Brain microvascular endothelial cell (primary cell): ENCODE measurements around the gene PDCD4.

Experiments used
- DNase-seq: peaks from one replicate; pipeline ENCODE4 v3.0.0-alpha.2; 2020
- H3K27ac ChIP-seq: fragments of 250-450 bp; sonication (Bioruptor Pico); 2 replicates; pipeline ENCODE4 v1.5.1; 2020; ENCODE audit warnings: mild to moderate bottlenecking, moderate library complexity
- H3K27me3 ChIP-seq: fragments of 250-450 bp; sonication (Bioruptor Pico); replicated peaks from 2 replicates; pipeline ENCODE4 v1.5.1; 2020; ENCODE audit warnings: mild to moderate bottlenecking
- H3K36me3 ChIP-seq: fragments of 250-450 bp; sonication (Bioruptor Pico); replicated peaks from 2 replicates; pipeline ENCODE4 v1.5.1; 2020; ENCODE audit warnings: mild to moderate bottlenecking
- H3K4me3 ChIP-seq: 2 replicates; pipeline ENCODE4 v1.5.1; 2011; ENCODE audit warnings: low read depth, mild to moderate bottlenecking, control low read depth, low read length, moderate library complexity
- CTCF ChIP-seq: IDR thresholded peaks from 2 replicates; pipeline ENCODE4 v1.5.1; 2011; ENCODE audit warnings: low read depth, mild to moderate bottlenecking, moderate library complexity, low read length, control low read depth, inconsistent platforms; ENCODE audit errors: missing control alignments
- in situ Hi-C: cut with HindIII; loops from 2 replicates; pipeline ENCODE4 v1.10.0; 2017; ENCODE audit warnings: low sequenced_read_pairs, low pct_ligation_motif_present

Gene PDCD4

GRCh38 chr10:110871298-110872084 lies at the start of gene PDCD4:
Gene PDCD4 (plus strand): TSS chr10:110871928. CDS start chr10:110876028, 4,100 bp downstream.
- TF ChIP-seq CTCF, result no peak
- Histone ChIP-seq H3K27me3 (no peaks in the 10 kb centered on the region), H3K27ac (peak within 1 kb of the TSS; percentile 87), H3K4me3 (peak within 1 kb of the TSS; percentile 76), H3K36me3 (no peaks in the 10 kb centered on the region)
- DNase-seq, result peak; percentile 98
- in situ Hi-C loops, result no loop called here

GRCh38 chr10:110822035-110822711 lies 49.6 kb upstream of the PDCD4 start:
- in situ Hi-C loops, result no loop called here
- TF ChIP-seq CTCF, result no peak
- H3K27ac ChIP-seq, result no peak overlapping the region
- no peaks in the 10 kb centered on the region for H3K27me3 ChIP-seq
- H3K4me3 ChIP-seq, result no peak overlapping the region
- H3K36me3 ChIP-seq, result no peaks in the 10 kb centered on the region
- no peak for DNase-seq

- DNase-seq, result no peak
- H3K4me3 ChIP-seq, result no peak overlapping the region
- no peaks in the 10 kb centered on the region for H3K27me3 ChIP-seq
- no peaks in the 10 kb centered on the region for H3K36me3 ChIP-seq
- in situ Hi-C loops, result no loop called here
- H3K27ac ChIP-seq, result no peak overlapping the region
- no peak for TF ChIP-seq CTCF
Measured at GRCh38 chr10:110822712-110823311, 48.9 kb upstream of the PDCD4 start.

GRCh38 chr10:110824152-110824441 lies 47.6 kb upstream of the PDCD4 start:
- H3K36me3 ChIP-seq, result no peaks in the 10 kb centered on the region
- no peak overlapping the region for H3K27ac ChIP-seq
- no peaks in the 10 kb centered on the region for H3K27me3 ChIP-seq
- in situ Hi-C loops, result no loop called here
- no peak overlapping the region for H3K4me3 ChIP-seq
- no peak for DNase-seq
- TF ChIP-seq CTCF, result no peak

GRCh38 chr10:110824660-110825059 lies 47.1 kb upstream of the PDCD4 start:
- no peak overlapping the region for H3K27ac ChIP-seq
- no peak for TF ChIP-seq CTCF
- no peaks in the 10 kb centered on the region for H3K36me3 ChIP-seq
- DNase-seq, result no peak
- in situ Hi-C loops, result no loop called here
- no peaks in the 10 kb centered on the region for H3K27me3 ChIP-seq
- no peak overlapping the region for H3K4me3 ChIP-seq
